HL-60 (cell line): Measurements from ENCODE around the gene ORM2.
A peak's percentile ranks its signal among the peaks of the same experiment; 100 is the strongest.

Experiments
- DNase-seq, 2 experiments: peaks; one replicate each; pipeline ENCODE4 v3.0.0-alpha.2; 2010 to 2020; ENCODE audit warnings: low read depth in 1 of 2, low spot score in 1 of 2
- H3K27ac ChIP-seq: fragments of 250-450 bp; sonication (Bioruptor Pico); replicated peaks from 2 replicates; pipeline ENCODE4 v1.5.1; 2020; ENCODE audit warnings: mild to moderate bottlenecking, moderate library complexity
- H3K27me3 ChIP-seq: fragments of 250-450 bp; sonication (Bioruptor Pico); 2 replicates; pipeline ENCODE4 v1.5.1; 2021; ENCODE audit warnings: mild to moderate bottlenecking, moderate library complexity; ENCODE audit not compliant: insufficient read depth, poor library complexity, severe bottlenecking
- H3K4me3 ChIP-seq: replicated peaks from 2 replicates; pipeline ENCODE4 v1.5.1; 2011; ENCODE audit warnings: mild to moderate bottlenecking, control low read depth, low read length; ENCODE audit not compliant: insufficient read depth
- CTCF ChIP-seq: IDR thresholded peaks from one replicate; pipeline ENCODE4 v1.5.1; 2011; ENCODE audit warnings: low read length, control low read depth, inconsistent platforms; ENCODE audit not compliant: insufficient read depth
- GABPA ChIP-seq: IDR thresholded peaks from 2 replicates; pipeline ENCODE4 v1.6.1; 2012; ENCODE audit warnings: low read depth
- POLR2AphosphoS5 ChIP-seq: IDR thresholded peaks from 2 replicates; pipeline ENCODE4 v1.6.1; 2012; ENCODE audit warnings: low read depth
- REST ChIP-seq: IDR thresholded peaks from 2 replicates; pipeline ENCODE4 v1.6.1; 2012; ENCODE audit warnings: low read depth; ENCODE audit not compliant: insufficient replicate concordance
- SPI1 ChIP-seq: IDR thresholded peaks from 2 replicates; pipeline ENCODE4 v1.6.1; 2012; ENCODE audit warnings: low read depth, mild to moderate bottlenecking, borderline replicate concordance

Gene ORM2

GRCh38 chr9:114369216-114370130 is 39.8 kb downstream of the ORM2 start:
- H3K27me3 ChIP-seq: no peaks in the 10 kb centered on the region
- DNase-seq: no peak
- no peak for TF ChIP-seq CTCF
- no peak for TF ChIP-seq REST
- TF ChIP-seq POLR2AphosphoS5: no peak
- no peak for TF ChIP-seq GABPA
- TF ChIP-seq SPI1: no peak
- no peak overlapping the region for H3K4me3 ChIP-seq
- H3K27ac ChIP-seq: peak overlapping the region; percentile 95

- Histone ChIP-seq H3K27ac (peak overlapping the region; percentile 95), H3K4me3 (no peak overlapping the region), H3K27me3 (no peaks in the 10 kb centered on the region)
- TF ChIP-seq SPI1 (no peak), POLR2AphosphoS5 (no peak), GABPA (no peak), CTCF (no peak), REST (no peak)
- DNase-seq: peak; percentile 73 to 78
These were observed 40.7 kb downstream of the ORM2 start for GRCh38 chr9:114370251-114370967.

- H3K27me3 ChIP-seq: no peaks in the 10 kb centered on the region
- H3K4me3 ChIP-seq: no peak overlapping the region
- no peak for TF ChIP-seq SPI1
- no peak for TF ChIP-seq GABPA
- TF ChIP-seq REST: no peak
- TF ChIP-seq CTCF: no peak
- TF ChIP-seq POLR2AphosphoS5: no peak
- H3K27ac ChIP-seq: peak overlapping the region; percentile 95
- DNase-seq: no peak
These were observed 41.3 kb downstream of the ORM2 start for GRCh38 chr9:114370968-114371320.
